Lower lobe of right lung (tissue), 2 donors: Measurements from ENCODE around the gene NKAIN4. TPM values are rescaled to one million over a fixed set of nuclear protein-coding genes. Genes with fewer than 3 reads are reported as not detected.

Experiments used
- ATAC-seq, 2 donors: fragments of 200-7000 bp; cut with Tn5 transposase; one replicate each; pipeline ENCODE4 v1.9.1; 2020 to 2022; ENCODE audit warnings: mild to moderate bottlenecking in 2 of 2, moderate library complexity in 2 of 2
- DNase-seq: peaks from one replicate; pipeline ENCODE4 v3.0.0-alpha.2; 2020
- H3K27ac ChIP-seq: fragments of 200-600 bp; one replicate; pipeline ENCODE4 v1.8.0; 2022
- H3K27me3 ChIP-seq: fragments of 200-600 bp; one replicate; pipeline ENCODE4 v1.8.0; 2022; ENCODE audit warnings: low read depth
- H3K36me3 ChIP-seq: fragments of 200-600 bp; one replicate; pipeline ENCODE4 v1.8.0; 2022; ENCODE audit warnings: mild to moderate bottlenecking
- H3K4me1 ChIP-seq: fragments of 200-600 bp; one replicate; pipeline ENCODE4 v1.8.0; 2022
- H3K4me3 ChIP-seq: fragments of 200-600 bp; one replicate; pipeline ENCODE4 v1.8.0; 2022; ENCODE audit warnings: mild to moderate bottlenecking
- H3K9me3 ChIP-seq: fragments of 200-600 bp; one replicate; pipeline ENCODE4 v1.8.0; 2022
- intact Hi-C: fragments of 100-400 bp; cut with DNase I; formaldehyde crosslinking; loops from one replicate; pipeline ENCODE4 v1.11.0; 2022
- total RNA-seq: library from RNA; stranded (reverse); fragmentation: NEBNext Ultra II Directional; extraction: Animal tissue kit (Norgen Biotek cat#: 25700); gene quantifications from one replicate; pipeline ENCODE4 v1.2.1, GENCODE V29; 2021
- TF ChIP-seq, protein P1 (sequence below): fragments of 200-600 bp; IDR thresholded peaks from one replicate; pipeline ENCODE4 v1.8.0; 2022; ENCODE audit warnings: antibody characterized with exemption, mild to moderate bottlenecking
- donor health status: DM: no; HTN: yes; CAD: no; lungs with severe emphysema.

The NKAIN4 gene
- total RNA-seq, 1 donor from 2014 or later, result not detected

DNA sequence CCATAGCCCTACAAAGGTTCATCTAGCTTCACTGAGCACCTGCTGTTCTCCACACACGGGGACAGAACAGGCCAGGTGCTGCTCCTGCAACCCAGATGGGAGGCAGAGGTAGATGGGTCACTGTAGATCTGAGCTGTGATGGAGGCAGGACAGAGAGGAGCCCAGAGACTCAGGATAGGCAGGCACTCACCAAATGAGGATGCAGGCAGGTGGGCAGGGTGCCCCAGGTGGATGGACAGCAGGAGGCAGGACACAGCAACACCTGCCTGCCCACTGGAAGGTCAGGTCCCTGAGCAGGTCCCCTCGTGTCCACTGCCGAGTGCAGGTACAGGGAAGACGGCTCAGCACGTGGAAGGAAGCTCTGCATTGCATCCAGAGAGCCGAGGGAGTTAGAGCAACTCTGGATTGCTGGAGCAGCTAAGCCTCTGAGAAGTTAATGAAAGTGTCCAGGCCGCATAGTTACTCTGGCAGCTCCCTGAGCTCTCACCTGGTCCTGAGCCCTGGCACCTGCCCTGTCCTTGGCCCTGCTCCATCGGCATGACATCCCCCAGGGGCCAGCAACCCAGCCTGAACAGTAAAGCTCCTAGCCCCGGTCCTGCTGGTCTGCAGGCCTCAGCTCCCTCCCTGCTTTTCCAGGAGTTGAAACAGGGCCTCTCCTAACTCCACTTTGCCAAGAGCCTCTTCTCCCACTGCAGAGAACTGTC, 33.4 kb downstream of the NKAIN4 start:
- no peak overlapping the region for H3K4me3 ChIP-seq
- DNase-seq (peak; percentile 35), ATAC-seq (no peak)
- peaks cover 25% of the 10 kb centered on the region for H3K27me3 ChIP-seq
- intact Hi-C loops, result no loop called here
- no peaks in the 10 kb centered on the region for H3K36me3 ChIP-seq
- TF ChIP-seq, protein P1, sequence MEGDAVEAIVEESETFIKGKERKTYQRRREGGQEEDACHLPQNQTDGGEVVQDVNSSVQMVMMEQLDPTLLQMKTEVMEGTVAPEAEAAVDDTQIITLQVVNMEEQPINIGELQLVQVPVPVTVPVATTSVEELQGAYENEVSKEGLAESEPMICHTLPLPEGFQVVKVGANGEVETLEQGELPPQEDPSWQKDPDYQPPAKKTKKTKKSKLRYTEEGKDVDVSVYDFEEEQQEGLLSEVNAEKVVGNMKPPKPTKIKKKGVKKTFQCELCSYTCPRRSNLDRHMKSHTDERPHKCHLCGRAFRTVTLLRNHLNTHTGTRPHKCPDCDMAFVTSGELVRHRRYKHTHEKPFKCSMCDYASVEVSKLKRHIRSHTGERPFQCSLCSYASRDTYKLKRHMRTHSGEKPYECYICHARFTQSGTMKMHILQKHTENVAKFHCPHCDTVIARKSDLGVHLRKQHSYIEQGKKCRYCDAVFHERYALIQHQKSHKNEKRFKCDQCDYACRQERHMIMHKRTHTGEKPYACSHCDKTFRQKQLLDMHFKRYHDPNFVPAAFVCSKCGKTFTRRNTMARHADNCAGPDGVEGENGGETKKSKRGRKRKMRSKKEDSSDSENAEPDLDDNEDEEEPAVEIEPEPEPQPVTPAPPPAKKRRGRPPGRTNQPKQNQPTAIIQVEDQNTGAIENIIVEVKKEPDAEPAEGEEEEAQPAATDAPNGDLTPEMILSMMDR, result no peak
- no peaks in the 10 kb centered on the region for H3K9me3 ChIP-seq
- no peak overlapping the region for H3K27ac ChIP-seq
- peaks cover 8% of the 10 kb centered on the region for H3K4me1 ChIP-seq

DNA sequence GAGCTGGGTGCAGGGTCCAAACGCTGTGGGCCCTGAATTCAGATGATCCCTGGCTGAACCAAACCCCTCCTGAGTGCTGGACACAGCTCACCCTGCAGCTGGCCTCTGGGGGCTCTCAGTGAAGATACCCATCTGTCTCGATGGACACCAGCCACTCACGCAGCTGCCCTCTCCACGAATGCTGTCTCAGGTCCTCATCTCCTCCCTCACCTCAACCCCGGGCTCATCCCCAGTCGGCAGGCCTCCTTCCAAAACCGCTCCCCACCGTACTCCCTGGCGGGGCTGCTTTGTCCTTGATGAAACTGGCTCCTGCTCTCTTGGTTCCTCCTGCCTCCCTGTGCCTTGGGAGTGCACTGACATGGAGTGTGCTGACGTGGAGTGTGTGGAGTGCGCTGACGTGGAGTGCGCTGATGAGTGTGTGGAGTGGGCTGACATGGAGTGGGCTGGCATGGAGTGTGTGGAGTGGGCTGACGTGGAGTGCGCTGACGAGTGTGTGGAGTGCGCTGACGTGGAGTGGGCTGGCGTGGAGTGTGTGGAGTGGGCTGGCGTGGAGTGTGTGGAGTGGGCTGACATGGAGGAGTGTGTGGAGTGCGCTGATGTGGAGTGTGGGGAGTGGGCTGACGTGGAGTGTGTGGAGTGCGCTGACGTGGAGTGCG, 34.3 kb downstream of the NKAIN4 start:
- Histone ChIP-seq H3K27ac (no peak overlapping the region), H3K36me3 (no peaks in the 10 kb centered on the region), H3K4me1 (peaks cover 12% of the 10 kb centered on the region), H3K9me3 (no peaks in the 10 kb centered on the region), H3K27me3 (peaks cover 25% of the 10 kb centered on the region), H3K4me3 (no peak overlapping the region)
- TF ChIP-seq, protein P1, result no peak
- ATAC-seq (no peak), DNase-seq (no peak)
- intact Hi-C loops, result no loop called here

DNA sequence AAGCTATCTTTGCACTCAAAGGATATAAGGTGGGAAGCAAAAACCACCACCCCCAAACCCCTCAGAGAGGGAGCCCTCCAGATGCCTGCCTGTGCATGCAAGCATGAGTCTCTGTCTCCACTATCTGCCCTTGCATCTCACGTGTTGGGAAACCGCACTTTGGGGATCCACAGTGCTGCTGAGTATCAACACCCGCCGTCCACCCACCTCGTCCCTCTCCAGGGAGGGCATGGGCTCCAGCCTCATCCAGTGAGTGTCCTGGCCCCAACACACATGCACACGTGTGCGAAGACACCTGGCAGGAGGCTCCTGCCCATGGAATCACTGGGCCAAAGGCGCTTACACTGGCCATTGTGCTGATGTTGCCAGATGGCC, 34.8 kb downstream of the NKAIN4 start:
- H3K4me3 ChIP-seq, result no peak overlapping the region
- TF ChIP-seq, protein P1, result no peak
- peaks cover 25% of the 10 kb centered on the region for H3K27me3 ChIP-seq
- H3K9me3 ChIP-seq, result no peaks in the 10 kb centered on the region
- ATAC-seq, result no peak
- no peak overlapping the region for H3K27ac ChIP-seq
- intact Hi-C loops, result no loop called here
- DNase-seq, result no peak
- H3K36me3 ChIP-seq, result peaks cover 4% of the 10 kb centered on the region
- peaks cover 17% of the 10 kb centered on the region for H3K4me1 ChIP-seq

- TF ChIP-seq, protein P1, result no peak
- Histone ChIP-seq H3K36me3 (peaks cover 9% of the 10 kb centered on the region), H3K4me3 (no peak overlapping the region), H3K27ac (no peak overlapping the region), H3K9me3 (no peaks in the 10 kb centered on the region), H3K4me1 (peaks cover 23% of the 10 kb centered on the region), H3K27me3 (peaks cover 25% of the 10 kb centered on the region)
- intact Hi-C loops, result no loop called here
- ATAC-seq, result no peak
- DNase-seq, result no peak
Measured at GRCh38 chr20:63218701-63219446, 35.4 kb downstream of the NKAIN4 start.

- TF ChIP-seq, protein P1, result no peak
- Histone ChIP-seq H3K36me3 (peaks cover 18% of the 10 kb centered on the region), H3K4me3 (no peak overlapping the region), H3K4me1 (peaks cover 34% of the 10 kb centered on the region), H3K9me3 (no peaks in the 10 kb centered on the region), H3K27me3 (peaks cover 19% of the 10 kb centered on the region), H3K27ac (no peak overlapping the region)
- intact Hi-C loops, result no loop called here
- DNase-seq (no peak), ATAC-seq (no peak)
Measured at GRCh38 chr20:63217706-63218105, 36.6 kb downstream of the NKAIN4 start.
